ENCODE results near the gene REV1.

DNA sequence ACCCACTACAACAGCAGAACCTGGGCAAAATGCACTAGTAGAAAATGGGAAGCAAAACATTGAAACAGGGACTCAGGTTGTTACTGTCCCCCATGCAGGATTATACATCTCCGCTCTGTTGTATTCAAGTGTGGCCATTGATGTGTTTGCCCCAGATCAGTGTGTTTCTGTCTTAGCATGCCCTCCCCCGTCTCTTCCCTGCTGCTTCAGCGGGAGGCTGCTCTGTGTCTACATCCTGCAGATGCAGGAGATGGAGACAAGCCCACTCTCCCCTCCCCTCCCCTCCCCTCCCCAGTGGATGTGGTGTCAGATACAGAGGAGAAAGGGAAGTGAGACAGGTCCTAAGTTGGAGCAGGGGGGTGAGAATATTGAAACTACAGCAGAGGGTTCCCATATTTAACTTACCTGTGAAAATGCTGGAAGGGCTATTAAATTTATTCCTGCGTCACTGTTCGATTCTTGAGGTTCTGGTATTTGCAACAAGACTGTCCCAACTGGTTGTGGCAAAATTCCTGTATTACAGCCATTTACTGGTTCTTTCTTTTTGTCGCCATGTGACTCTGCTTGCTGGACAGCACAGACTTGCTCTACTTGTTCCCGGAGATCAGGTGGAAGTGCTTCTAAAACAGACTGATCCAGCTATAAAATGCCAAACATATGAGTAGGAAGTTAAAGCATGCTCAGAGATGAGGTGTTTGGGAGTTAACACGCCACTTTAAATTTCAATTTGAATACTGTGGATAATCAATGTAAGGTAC, 85.6 kb downstream of the REV1 start:
- TF ChIP-seq, protein P1, sequence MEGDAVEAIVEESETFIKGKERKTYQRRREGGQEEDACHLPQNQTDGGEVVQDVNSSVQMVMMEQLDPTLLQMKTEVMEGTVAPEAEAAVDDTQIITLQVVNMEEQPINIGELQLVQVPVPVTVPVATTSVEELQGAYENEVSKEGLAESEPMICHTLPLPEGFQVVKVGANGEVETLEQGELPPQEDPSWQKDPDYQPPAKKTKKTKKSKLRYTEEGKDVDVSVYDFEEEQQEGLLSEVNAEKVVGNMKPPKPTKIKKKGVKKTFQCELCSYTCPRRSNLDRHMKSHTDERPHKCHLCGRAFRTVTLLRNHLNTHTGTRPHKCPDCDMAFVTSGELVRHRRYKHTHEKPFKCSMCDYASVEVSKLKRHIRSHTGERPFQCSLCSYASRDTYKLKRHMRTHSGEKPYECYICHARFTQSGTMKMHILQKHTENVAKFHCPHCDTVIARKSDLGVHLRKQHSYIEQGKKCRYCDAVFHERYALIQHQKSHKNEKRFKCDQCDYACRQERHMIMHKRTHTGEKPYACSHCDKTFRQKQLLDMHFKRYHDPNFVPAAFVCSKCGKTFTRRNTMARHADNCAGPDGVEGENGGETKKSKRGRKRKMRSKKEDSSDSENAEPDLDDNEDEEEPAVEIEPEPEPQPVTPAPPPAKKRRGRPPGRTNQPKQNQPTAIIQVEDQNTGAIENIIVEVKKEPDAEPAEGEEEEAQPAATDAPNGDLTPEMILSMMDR (IDR thresholded peaks at IDR 0.05), result no peak
- no peak for TF ChIP-seq POLR2A (IDR thresholded peaks at IDR 0.05)

Data from thyroid gland (tissue), 4 donors.